Thymus (tissue), 11 donors: ENCODE data around the gene SDF2. TPM values are rescaled to one million over a fixed set of nuclear protein-coding genes. Genes with fewer than 3 reads are reported as not detected.

Experiments
- DNase-seq, 9 donors: peaks; one replicate each; pipeline ENCODE4 v3.0.0-alpha.2; 2013; ENCODE audit warnings: low spot score in 9 of 9, low read depth in 6 of 9, missing footprints in 1 of 9
- H3K27ac ChIP-seq, 2 donors: one replicate each; pipeline ENCODE4 v1.5.1; 2013; ENCODE audit warnings: control low read depth in 1 of 2, low read depth in 1 of 2, low read length in 1 of 2, mild to moderate bottlenecking in 1 of 2, moderate library complexity in 1 of 2
- H3K27me3 ChIP-seq, 2 donors: one replicate each; pipeline ENCODE4 v1.5.1; 2013; ENCODE audit warnings: low read length in 1 of 2; ENCODE audit not compliant: control insufficient read depth in 2 of 2, insufficient read depth in 1 of 2
- H3K36me3 ChIP-seq, 2 donors: one replicate each; pipeline ENCODE4 v1.5.1; 2013; ENCODE audit warnings: low read length in 1 of 2, mild to moderate bottlenecking in 1 of 2, moderate library complexity in 1 of 2; ENCODE audit not compliant: control insufficient read depth in 2 of 2, insufficient read depth in 2 of 2
- H3K4me1 ChIP-seq, 2 donors: one replicate each; pipeline ENCODE4 v1.5.1; 2013; ENCODE audit warnings: low read length in 2 of 2; ENCODE audit not compliant: control insufficient read depth in 2 of 2, insufficient read depth in 2 of 2
- H3K4me3 ChIP-seq, 2 donors: one replicate each; pipeline ENCODE4 v1.5.1; 2013; ENCODE audit warnings: low read length in 2 of 2, control low read depth in 1 of 2, mild to moderate bottlenecking in 1 of 2
- H3K9me3 ChIP-seq, 2 donors: one replicate each; pipeline ENCODE4 v1.5.1; 2013; ENCODE audit warnings: low read length in 1 of 2, mild to moderate bottlenecking in 1 of 2; ENCODE audit not compliant: control insufficient read depth in 2 of 2, insufficient read depth in 1 of 2
- WGBS: extraction: QIAGEN DNeasy Blood & Tissue Kit; methylation state at CpG from one replicate; pipeline ENCODE4 v1.1.7; 2013; 5-methylcytosine and 5-hydroxymethylcytosine counted together
- polyA plus RNA-seq: library from polyadenylated mRNA; stranded (reverse); fragments of 200-250 nt; gene quantifications from one replicate; pipeline ENCODE4 v1.2.3, GENCODE V29; 2013
- total RNA-seq: library from RNA; stranded (reverse); fragments of 120-200 nt; gene quantifications from one replicate; pipeline ENCODE4 v1.2.4, GENCODE V29; 2013
- donor health status: healthy.

The SDF2 gene
- total and polyA plus RNA-seq, 2 donors = 40.8 to 47.2 TPM

GRCh38 chr17:28689011-28689410 is 27.3 kb upstream of the SDF2 start:
- Histone ChIP-seq H3K36me3 (peaks cover 76 to 84% of the 10 kb centered on the region in 2 donors), H3K4me1 (no peaks in the 10 kb centered on the region), H3K27me3 (no peaks in the 10 kb centered on the region), H3K9me3 (no peaks in the 10 kb centered on the region), H3K4me3 (no peak overlapping the region), H3K27ac (no peak overlapping the region)
- no peak for DNase-seq
- over 99% methylated on average over 3 of the region's 3 CpGs for WGBS

GRCh38 chr17:28688481-28688880 is 26.8 kb upstream of the SDF2 start:
- no peak overlapping the region for H3K4me3 ChIP-seq

GRCh38 chr17:28686296-28686695 is 24.6 kb upstream of the SDF2 start:
- no peak for DNase-seq
- no peak overlapping the region for H3K4me3 ChIP-seq
- H3K4me1 ChIP-seq = no peaks in the 10 kb centered on the region
- H3K9me3 ChIP-seq = no peaks in the 10 kb centered on the region
- H3K36me3 ChIP-seq = peaks cover 88 to 97% of the 10 kb centered on the region in 2 donors
- no peaks in the 10 kb centered on the region for H3K27me3 ChIP-seq
- H3K27ac ChIP-seq = no peak overlapping the region
- 96% methylated on average over 4 of the region's 4 CpGs for WGBS

More at GRCh38 chr17:28688481-28688880, 26.8 kb upstream of the SDF2 start:
- Histone ChIP-seq H3K4me1 (no peaks in the 10 kb centered on the region), H3K27me3 (no peaks in the 10 kb centered on the region), H3K27ac (no peak overlapping the region), H3K9me3 (no peaks in the 10 kb centered on the region), H3K36me3 (peaks cover 75 to 84% of the 10 kb centered on the region in 2 donors)
- over 99% methylated on average over 4 of the region's 4 CpGs for WGBS
- no peak for DNase-seq

GRCh38 chr17:28685366-28685765 is 23.7 kb upstream of the SDF2 start:
- over 99% methylated on average over 5 of the region's 5 CpGs for WGBS
- Histone ChIP-seq H3K4me3 (no peak overlapping the region), H3K27me3 (no peaks in the 10 kb centered on the region), H3K27ac (no peak overlapping the region), H3K36me3 (peaks cover 88 to 97% of the 10 kb centered on the region in 2 donors), H3K9me3 (no peaks in the 10 kb centered on the region), H3K4me1 (no peaks in the 10 kb centered on the region)
- DNase-seq = no peak

- Histone ChIP-seq H3K36me3 (peaks cover 84 to 95% of the 10 kb centered on the region in 2 donors), H3K27ac (no peak overlapping the region), H3K9me3 (no peaks in the 10 kb centered on the region), H3K4me1 (no peaks in the 10 kb centered on the region), H3K4me3 (no peak overlapping the region), H3K27me3 (no peaks in the 10 kb centered on the region)
- DNase-seq = no peak
- WGBS = 88% methylated on average over 3 of the region's 3 CpGs
These were observed 23.3 kb upstream of the SDF2 start for GRCh38 chr17:28684963-28685362.

- Histone ChIP-seq H3K4me1 (no peaks in the 10 kb centered on the region), H3K27ac (no peak overlapping the region), H3K27me3 (no peaks in the 10 kb centered on the region), H3K9me3 (no peaks in the 10 kb centered on the region), H3K36me3 (peaks cover 81 to 93% of the 10 kb centered on the region in 2 donors), H3K4me3 (no peak overlapping the region)
- DNase-seq = no peak
- WGBS = 98% methylated on average over 11 of the region's 11 CpGs
These were observed 20.9 kb upstream of the SDF2 start for GRCh38 chr17:28682655-28683054.

- Histone ChIP-seq H3K27me3 (no peaks in the 10 kb centered on the region), H3K4me1 (no peaks in the 10 kb centered on the region), H3K4me3 (no peak overlapping the region), H3K36me3 (peaks cover 80 to 94% of the 10 kb centered on the region in 2 donors), H3K9me3 (no peaks in the 10 kb centered on the region), H3K27ac (no peak overlapping the region)
- DNase-seq = no peak
- 94% methylated on average over 7 of the region's 7 CpGs for WGBS
These were observed 14.3 kb upstream of the SDF2 start for GRCh38 chr17:28675980-28676379.

- Histone ChIP-seq H3K27ac (no peak overlapping the region), H3K27me3 (no peaks in the 10 kb centered on the region), H3K4me3 (no peak overlapping the region), H3K36me3 (peaks cover 76 to 92% of the 10 kb centered on the region in 2 donors), H3K4me1 (no peaks in the 10 kb centered on the region), H3K9me3 (no peaks in the 10 kb centered on the region)
- no peak for DNase-seq
- 97% methylated on average over 3 of the region's 3 CpGs for WGBS
These were observed 13.8 kb upstream of the SDF2 start for GRCh38 chr17:28675490-28675889.

- H3K4me1 ChIP-seq = no peaks in the 10 kb centered on the region
- DNase-seq = no peak
- WGBS = 99% methylated on average over 1 of the region's 1 CpG
- no peaks in the 10 kb centered on the region for H3K9me3 ChIP-seq
- H3K27me3 ChIP-seq = no peaks in the 10 kb centered on the region
- no peak overlapping the region for H3K27ac ChIP-seq
- H3K36me3 ChIP-seq = peaks cover 48 to 66% of the 10 kb centered on the region in 2 donors
- H3K4me3 ChIP-seq = no peak overlapping the region
These were observed 8.2 kb upstream of the SDF2 start for GRCh38 chr17:28669918-28670317.

GRCh38 chr17:28667870-28668269 is 6.2 kb upstream of the SDF2 start:
- H3K27me3 ChIP-seq = no peaks in the 10 kb centered on the region
- no peaks in the 10 kb centered on the region for H3K9me3 ChIP-seq
- 94% methylated on average over 1 of the region's 1 CpG for WGBS
- no peak for DNase-seq
- no peak overlapping the region for H3K4me3 ChIP-seq
- H3K27ac ChIP-seq = no peak overlapping the region
- H3K36me3 ChIP-seq = peaks cover 30 to 50% of the 10 kb centered on the region in 2 donors
- peaks cover 0 to 5% of the 10 kb centered on the region in 2 donors for H3K4me1 ChIP-seq
